Measurements from ENCODE around the gene FUT9.

DNA sequence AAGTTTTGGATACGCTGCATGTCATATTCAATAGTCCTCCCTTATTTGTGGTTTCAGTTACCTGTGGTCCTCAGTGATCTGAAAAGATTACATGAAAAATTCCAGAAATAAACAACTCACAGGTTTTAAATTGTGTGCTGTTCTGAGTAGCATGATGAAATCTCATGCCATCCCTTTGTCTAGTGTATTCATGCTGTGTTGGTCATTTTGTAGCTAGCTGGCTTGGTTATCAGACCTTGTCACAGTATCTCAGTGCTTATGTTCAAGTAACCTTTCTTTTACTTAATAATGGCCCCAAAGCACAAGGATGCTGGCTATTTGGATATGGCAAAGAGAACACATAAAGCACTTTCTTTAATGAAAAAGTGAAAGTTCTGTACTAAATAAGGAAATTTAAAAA lies 78.3 kb downstream of the FUT9 start:
- TF ChIP-seq, protein P1, sequence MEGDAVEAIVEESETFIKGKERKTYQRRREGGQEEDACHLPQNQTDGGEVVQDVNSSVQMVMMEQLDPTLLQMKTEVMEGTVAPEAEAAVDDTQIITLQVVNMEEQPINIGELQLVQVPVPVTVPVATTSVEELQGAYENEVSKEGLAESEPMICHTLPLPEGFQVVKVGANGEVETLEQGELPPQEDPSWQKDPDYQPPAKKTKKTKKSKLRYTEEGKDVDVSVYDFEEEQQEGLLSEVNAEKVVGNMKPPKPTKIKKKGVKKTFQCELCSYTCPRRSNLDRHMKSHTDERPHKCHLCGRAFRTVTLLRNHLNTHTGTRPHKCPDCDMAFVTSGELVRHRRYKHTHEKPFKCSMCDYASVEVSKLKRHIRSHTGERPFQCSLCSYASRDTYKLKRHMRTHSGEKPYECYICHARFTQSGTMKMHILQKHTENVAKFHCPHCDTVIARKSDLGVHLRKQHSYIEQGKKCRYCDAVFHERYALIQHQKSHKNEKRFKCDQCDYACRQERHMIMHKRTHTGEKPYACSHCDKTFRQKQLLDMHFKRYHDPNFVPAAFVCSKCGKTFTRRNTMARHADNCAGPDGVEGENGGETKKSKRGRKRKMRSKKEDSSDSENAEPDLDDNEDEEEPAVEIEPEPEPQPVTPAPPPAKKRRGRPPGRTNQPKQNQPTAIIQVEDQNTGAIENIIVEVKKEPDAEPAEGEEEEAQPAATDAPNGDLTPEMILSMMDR (conservative IDR thresholded peaks at IDR 0.05; ENCODE audit: low read depth in 2 of 2) = no peak
- TF ChIP-seq POLR2AphosphoS5 (IDR thresholded peaks at IDR 0.05; ENCODE audit: low read depth) (no peak), STAT1 (IDR thresholded peaks at IDR 0.05; ENCODE audit: unreplicated experiment) (no peak), EZH2 (IDR thresholded peaks at IDR 0.05; ENCODE audit: low read depth, unreplicated experiment) (no peak), CREB1 (CRISPR knock-in tag; IDR thresholded peaks at IDR 0.05; ENCODE audit: low read depth) (no peak), ZNF114 (CRISPR knock-in tag; IDR thresholded peaks at IDR 0.05) (no peak), EZH2phosphoT487 (IDR thresholded peaks at IDR 0.05; ENCODE audit: unreplicated experiment) (no peak), JUNB (IDR thresholded peaks at IDR 0.05; ENCODE audit: unreplicated experiment) (no peak), ZNF331 (CRISPR knock-in tag; IDR thresholded peaks at IDR 0.05; ENCODE audit: low read depth) (no peak)
- TF ChIP-seq, protein P2, sequence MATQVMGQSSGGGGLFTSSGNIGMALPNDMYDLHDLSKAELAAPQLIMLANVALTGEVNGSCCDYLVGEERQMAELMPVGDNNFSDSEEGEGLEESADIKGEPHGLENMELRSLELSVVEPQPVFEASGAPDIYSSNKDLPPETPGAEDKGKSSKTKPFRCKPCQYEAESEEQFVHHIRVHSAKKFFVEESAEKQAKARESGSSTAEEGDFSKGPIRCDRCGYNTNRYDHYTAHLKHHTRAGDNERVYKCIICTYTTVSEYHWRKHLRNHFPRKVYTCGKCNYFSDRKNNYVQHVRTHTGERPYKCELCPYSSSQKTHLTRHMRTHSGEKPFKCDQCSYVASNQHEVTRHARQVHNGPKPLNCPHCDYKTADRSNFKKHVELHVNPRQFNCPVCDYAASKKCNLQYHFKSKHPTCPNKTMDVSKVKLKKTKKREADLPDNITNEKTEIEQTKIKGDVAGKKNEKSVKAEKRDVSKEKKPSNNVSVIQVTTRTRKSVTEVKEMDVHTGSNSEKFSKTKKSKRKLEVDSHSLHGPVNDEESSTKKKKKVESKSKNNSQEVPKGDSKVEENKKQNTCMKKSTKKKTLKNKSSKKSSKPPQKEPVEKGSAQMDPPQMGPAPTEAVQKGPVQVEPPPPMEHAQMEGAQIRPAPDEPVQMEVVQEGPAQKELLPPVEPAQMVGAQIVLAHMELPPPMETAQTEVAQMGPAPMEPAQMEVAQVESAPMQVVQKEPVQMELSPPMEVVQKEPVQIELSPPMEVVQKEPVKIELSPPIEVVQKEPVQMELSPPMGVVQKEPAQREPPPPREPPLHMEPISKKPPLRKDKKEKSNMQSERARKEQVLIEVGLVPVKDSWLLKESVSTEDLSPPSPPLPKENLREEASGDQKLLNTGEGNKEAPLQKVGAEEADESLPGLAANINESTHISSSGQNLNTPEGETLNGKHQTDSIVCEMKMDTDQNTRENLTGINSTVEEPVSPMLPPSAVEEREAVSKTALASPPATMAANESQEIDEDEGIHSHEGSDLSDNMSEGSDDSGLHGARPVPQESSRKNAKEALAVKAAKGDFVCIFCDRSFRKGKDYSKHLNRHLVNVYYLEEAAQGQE (IDR thresholded peaks at IDR 0.05; ENCODE audit: unreplicated experiment) = no peak
- TF ChIP-seq, protein P3, sequence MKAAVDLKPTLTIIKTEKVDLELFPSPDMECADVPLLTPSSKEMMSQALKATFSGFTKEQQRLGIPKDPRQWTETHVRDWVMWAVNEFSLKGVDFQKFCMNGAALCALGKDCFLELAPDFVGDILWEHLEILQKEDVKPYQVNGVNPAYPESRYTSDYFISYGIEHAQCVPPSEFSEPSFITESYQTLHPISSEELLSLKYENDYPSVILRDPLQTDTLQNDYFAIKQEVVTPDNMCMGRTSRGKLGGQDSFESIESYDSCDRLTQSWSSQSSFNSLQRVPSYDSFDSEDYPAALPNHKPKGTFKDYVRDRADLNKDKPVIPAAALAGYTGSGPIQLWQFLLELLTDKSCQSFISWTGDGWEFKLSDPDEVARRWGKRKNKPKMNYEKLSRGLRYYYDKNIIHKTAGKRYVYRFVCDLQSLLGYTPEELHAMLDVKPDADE (IDR thresholded peaks at IDR 0.05) = no peak

Measured in GM23338 (cell line).